Hepatocyte (in vitro differentiated cells): Measurements from ENCODE around the gene DDC. TPM values are rescaled to one million over a fixed set of nuclear protein-coding genes. Genes with fewer than 3 reads are reported as not detected.

Source experiments
- DNase-seq: peaks from one replicate; pipeline ENCODE4 v3.0.0-alpha.2; 2016; ENCODE audit warnings: low spot score
- H2AFZ ChIP-seq: fragments of 200-600 bp; sonication (generic); 2 replicates; pipeline ENCODE4 v1.6.0; 2016; ENCODE audit warnings: antibody characterized with exemption, mild to moderate bottlenecking
- H3K27ac ChIP-seq: fragments of 200-600 bp; sonication (generic); 2 replicates; pipeline ENCODE4 v1.5.1; 2016; ENCODE audit warnings: mild to moderate bottlenecking
- H3K27me3 ChIP-seq: fragments of 200-600 bp; sonication (generic); 2 replicates; pipeline ENCODE4 v1.6.1; 2016
- H3K36me3 ChIP-seq: fragments of 200-600 bp; sonication (generic); replicated peaks from 2 replicates; pipeline ENCODE4 v1.5.1; 2016; ENCODE audit warnings: low read depth; ENCODE audit not compliant: insufficient read depth
- H3K4me1 ChIP-seq: fragments of 200-600 bp; sonication (generic); 2 replicates; pipeline ENCODE4 v1.5.1; 2016; ENCODE audit warnings: mild to moderate bottlenecking, moderate library complexity; ENCODE audit not compliant: insufficient read depth
- H3K4me2 ChIP-seq: fragments of 200-600 bp; sonication (generic); 2 replicates; pipeline ENCODE4 v1.6.0; 2016
- H3K4me3 ChIP-seq: fragments of 200-600 bp; sonication (generic); 2 replicates; pipeline ENCODE4 v1.5.1; 2016; ENCODE audit warnings: mild to moderate bottlenecking
- H3K79me2 ChIP-seq: fragments of 200-600 bp; sonication (generic); 2 replicates; pipeline ENCODE4 v1.6.0; 2017; ENCODE audit warnings: mild to moderate bottlenecking
- H3K9me2 ChIP-seq: fragments of 200-600 bp; sonication (generic); replicated peaks from 2 replicates; pipeline ENCODE4 v1.6.0; 2017; ENCODE audit warnings: mild to moderate bottlenecking; ENCODE audit not compliant: insufficient read depth
- H3K9me3 ChIP-seq: fragments of 200-600 bp; sonication (generic); 2 replicates; pipeline ENCODE4 v1.5.1; 2016; ENCODE audit warnings: low read depth, mild to moderate bottlenecking
- H4K20me1 ChIP-seq: fragments of 200-600 bp; sonication (generic); 2 replicates; pipeline ENCODE4 v1.6.0; 2016; ENCODE audit warnings: mild to moderate bottlenecking; ENCODE audit not compliant: insufficient read depth, poor library complexity, severe bottlenecking
- EZH2 ChIP-seq: fragments of 200-600 bp; sonication (generic); IDR thresholded peaks from 2 replicates; pipeline ENCODE4 v1.6.1; 2016; ENCODE audit warnings: antibody characterized with exemption, mild to moderate bottlenecking, borderline replicate concordance
- EZH2phosphoT487 ChIP-seq: fragments of 200-600 bp; sonication (generic); IDR thresholded peaks from one replicate; pipeline ENCODE4 v1.6.1; 2018; ENCODE audit warnings: antibody characterized with exemption, mild to moderate bottlenecking, low read depth, moderate library complexity; ENCODE audit not compliant: unreplicated experiment, severe bottlenecking
- WGBS: methylation state at CpG from one replicate; pipeline ENCODE4 v1.1.6; 2016; ENCODE audit warnings: low lambda C conversion rate; ENCODE audit errors: missing lambda C conversion rate; 5-methylcytosine and 5-hydroxymethylcytosine counted together
- polyA plus RNA-seq: library from polyadenylated mRNA; unstranded; fragments of >200 nt; fragmentation: Nextera tagmentation; extraction: Ambion mirVana; gene quantifications from 2 replicates; pipeline ENCODE4 v1.2.1, GENCODE V29; 2016
- total RNA-seq: library from RNA; depleted of rRNA; stranded (reverse); fragments of >200 nt; gene quantifications from 2 replicates; pipeline ENCODE4 v1.2.3, GENCODE V29; 2014
- TF ChIP-seq, protein P1 (sequence below): fragments of 200-600 bp; sonication (generic); IDR thresholded peaks from 2 replicates; pipeline ENCODE4 v1.5.1; 2016; ENCODE audit warnings: antibody characterized with exemption, mild to moderate bottlenecking; ENCODE audit not compliant: poor library complexity

The DDC gene
- total and polyA plus RNA-seq, 2 experiments from 2014 or later, result 42.4 to 56.1 TPM

GRCh38 chr7:50591480-50592438 is 26.6 kb upstream of the DDC start:
- Histone ChIP-seq H3K27me3 (no peaks in the 10 kb centered on the region), H3K9me3 (no peaks in the 10 kb centered on the region), H2AFZ (no peak overlapping the region), H3K79me2 (no peaks in the 10 kb centered on the region), H3K4me3 (no peak overlapping the region), H3K4me1 (no peaks in the 10 kb centered on the region), H3K4me2 (no peak overlapping the region), H3K9me2 (no peaks in the 10 kb centered on the region), H4K20me1 (no peaks in the 10 kb centered on the region), H3K36me3 (no peaks in the 10 kb centered on the region), H3K27ac (peak overlapping the region; percentile 55)
- 80% methylated on average over 21 of the region's 21 CpGs for WGBS
- peak; percentile 30 for DNase-seq
- TF ChIP-seq EZH2phosphoT487 (no peak), EZH2 (no peak)
- TF ChIP-seq, protein P1, sequence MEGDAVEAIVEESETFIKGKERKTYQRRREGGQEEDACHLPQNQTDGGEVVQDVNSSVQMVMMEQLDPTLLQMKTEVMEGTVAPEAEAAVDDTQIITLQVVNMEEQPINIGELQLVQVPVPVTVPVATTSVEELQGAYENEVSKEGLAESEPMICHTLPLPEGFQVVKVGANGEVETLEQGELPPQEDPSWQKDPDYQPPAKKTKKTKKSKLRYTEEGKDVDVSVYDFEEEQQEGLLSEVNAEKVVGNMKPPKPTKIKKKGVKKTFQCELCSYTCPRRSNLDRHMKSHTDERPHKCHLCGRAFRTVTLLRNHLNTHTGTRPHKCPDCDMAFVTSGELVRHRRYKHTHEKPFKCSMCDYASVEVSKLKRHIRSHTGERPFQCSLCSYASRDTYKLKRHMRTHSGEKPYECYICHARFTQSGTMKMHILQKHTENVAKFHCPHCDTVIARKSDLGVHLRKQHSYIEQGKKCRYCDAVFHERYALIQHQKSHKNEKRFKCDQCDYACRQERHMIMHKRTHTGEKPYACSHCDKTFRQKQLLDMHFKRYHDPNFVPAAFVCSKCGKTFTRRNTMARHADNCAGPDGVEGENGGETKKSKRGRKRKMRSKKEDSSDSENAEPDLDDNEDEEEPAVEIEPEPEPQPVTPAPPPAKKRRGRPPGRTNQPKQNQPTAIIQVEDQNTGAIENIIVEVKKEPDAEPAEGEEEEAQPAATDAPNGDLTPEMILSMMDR, result no peak

DNA sequence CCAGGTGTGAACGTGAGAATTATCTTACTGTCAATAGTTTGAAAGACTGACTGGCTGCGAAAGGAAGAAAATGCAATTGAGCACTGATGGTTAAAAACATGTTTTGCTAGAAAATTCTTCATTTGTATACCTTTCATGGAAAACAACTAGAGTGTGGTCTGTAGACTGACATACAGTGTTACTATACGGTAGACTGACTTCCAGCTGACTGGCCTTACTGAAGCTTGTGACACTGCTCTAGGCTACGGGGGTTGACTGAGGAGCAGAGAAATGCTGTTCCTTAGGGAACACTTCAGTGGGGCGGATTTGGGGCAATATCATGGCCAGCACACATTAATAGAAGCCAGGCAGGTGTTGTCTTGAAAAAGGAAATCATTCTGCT is 25.9 kb upstream of the DDC start:
- TF ChIP-seq EZH2, result no peak
- TF ChIP-seq, protein P1, result no peak
- no peak for TF ChIP-seq EZH2phosphoT487
- no peak for DNase-seq
- Histone ChIP-seq H3K27ac (peak overlapping the region; percentile 55), H3K36me3 (no peaks in the 10 kb centered on the region), H3K9me3 (no peaks in the 10 kb centered on the region), H3K79me2 (no peaks in the 10 kb centered on the region), H3K4me3 (no peak overlapping the region), H3K4me1 (no peaks in the 10 kb centered on the region), H3K4me2 (no peak overlapping the region), H3K27me3 (no peaks in the 10 kb centered on the region), H2AFZ (no peak overlapping the region), H4K20me1 (no peaks in the 10 kb centered on the region), H3K9me2 (no peaks in the 10 kb centered on the region)
- WGBS, result 88% methylated on average over 5 of the region's 5 CpGs

GRCh38 chr7:50590535-50590934 is 25.3 kb upstream of the DDC start:
- WGBS, result 95% methylated on average over 13 of the region's 13 CpGs

More at GRCh38 chr7:50590535-50590934, 25.3 kb upstream of the DDC start:
- Histone ChIP-seq H3K4me1 (no peaks in the 10 kb centered on the region), H4K20me1 (no peaks in the 10 kb centered on the region), H3K27ac (no peak overlapping the region), H3K4me3 (no peak overlapping the region), H3K4me2 (no peak overlapping the region), H3K9me2 (no peaks in the 10 kb centered on the region), H3K27me3 (no peaks in the 10 kb centered on the region), H3K79me2 (no peaks in the 10 kb centered on the region), H2AFZ (no peak overlapping the region), H3K9me3 (no peaks in the 10 kb centered on the region), H3K36me3 (no peaks in the 10 kb centered on the region)
- TF ChIP-seq, protein P1, result no peak
- no peak for TF ChIP-seq EZH2
- TF ChIP-seq EZH2phosphoT487, result no peak
- no peak for DNase-seq
